Tongue (tissue), 2 donors: ENCODE measurements around the gene CRAT. TPM values are rescaled to one million over a fixed set of nuclear protein-coding genes. Genes with fewer than 3 reads are reported as not detected.
"Not testable (repeated sequence)": the region's sequence is repeated elsewhere in the genome, so short reads cannot be mapped to it uniquely, and the experiment has no call there.

ENCODE experiments used
- DNase-seq: peaks from one replicate; pipeline ENCODE4 v3.0.0-alpha.2; 2015
- total RNA-seq: library from RNA; depleted of rRNA; stranded (reverse); fragments of >200 nt; gene quantifications from one replicate; pipeline ENCODE4 v1.2.3, GENCODE V29; 2014

The CRAT gene
- total RNA-seq, 1 donor from 2014 or later, result 51.5 TPM

DNA sequence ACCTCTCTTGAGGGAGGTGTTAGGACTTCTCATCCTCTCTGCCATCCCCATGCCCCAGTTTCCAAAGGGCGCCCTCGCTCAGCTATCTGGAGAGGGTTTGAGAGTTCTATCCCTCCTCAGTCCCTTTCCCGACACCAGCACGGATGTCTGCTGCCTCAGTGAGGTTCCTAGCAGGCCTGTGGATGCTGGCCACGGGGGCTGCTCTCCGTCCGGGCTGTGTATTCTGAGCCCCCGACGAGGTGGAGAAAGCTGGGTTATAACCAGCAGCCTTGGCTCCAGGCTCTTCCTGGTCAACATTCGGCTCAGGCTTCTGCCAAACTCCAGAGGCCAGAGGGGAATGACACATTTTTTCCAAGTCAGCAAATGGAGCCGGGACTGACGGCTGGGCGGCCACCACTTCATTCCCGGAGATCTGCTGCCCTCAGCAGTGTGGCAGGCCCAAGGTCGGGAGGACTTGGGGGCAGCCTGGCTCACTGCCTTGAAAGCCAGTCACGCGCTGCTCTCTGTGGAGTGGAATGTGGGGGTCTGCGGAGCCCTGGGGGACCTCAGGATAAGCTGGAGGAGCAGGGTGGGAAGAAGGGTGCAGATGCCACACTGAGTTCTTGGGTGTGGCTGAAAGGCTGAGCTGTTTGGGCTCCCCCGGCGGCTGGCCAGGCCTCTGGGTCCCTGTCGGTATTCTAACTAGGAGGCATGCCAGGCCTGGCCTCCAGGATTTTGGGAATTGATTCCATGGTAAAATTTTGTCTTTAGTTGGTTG lies 28.1 kb upstream of the CRAT start:
- DNase-seq, result peak; percentile 53

DNA sequence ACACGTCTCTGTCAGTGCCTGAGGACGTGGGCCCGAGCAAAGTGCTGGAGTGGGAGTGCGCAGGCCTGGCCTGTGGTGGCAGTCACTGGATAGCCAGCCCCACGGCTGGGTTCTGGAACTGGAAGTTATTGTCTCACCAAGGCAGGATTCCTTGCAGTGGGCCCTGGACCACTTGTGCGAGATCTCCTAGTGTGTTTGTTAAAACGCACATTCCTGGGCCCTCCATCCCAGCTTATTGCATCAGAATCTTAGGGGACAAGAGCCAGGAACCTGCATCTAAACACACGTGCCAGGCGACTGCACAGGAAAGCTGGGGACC lies 27.5 kb upstream of the CRAT start:
- no peak for DNase-seq

- no peak for DNase-seq
Observed at GRCh38 chr9:129137292-129138143, 26.9 kb upstream of the CRAT start.

DNA sequence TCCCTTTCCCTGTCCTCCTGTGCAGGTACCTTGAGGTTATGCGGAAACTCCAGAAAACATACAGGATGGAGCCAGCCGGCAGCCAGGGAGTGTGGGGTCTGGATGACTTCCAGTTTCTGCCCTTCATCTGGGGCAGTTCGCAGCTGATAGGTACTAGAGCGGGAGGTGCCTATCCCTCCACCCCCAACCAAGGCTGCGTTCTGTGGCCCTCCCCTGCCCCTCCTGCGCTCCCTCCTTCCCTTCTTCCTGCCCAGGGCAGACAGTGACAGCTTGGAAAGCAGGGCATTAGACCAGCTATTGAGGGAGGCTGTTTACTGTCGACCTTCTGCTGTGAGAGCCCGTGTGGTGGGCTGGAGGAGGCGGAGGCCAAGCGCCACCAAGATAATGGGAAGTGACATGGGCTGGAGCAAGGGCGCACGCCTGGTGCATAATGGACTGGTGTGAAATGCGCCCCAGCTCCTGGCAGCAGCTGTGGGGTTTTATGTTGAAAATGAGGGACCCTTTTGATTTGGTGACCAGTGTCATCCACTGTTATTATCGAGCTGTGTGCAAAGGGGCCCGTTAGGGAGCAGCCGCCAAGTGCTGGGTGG lies 25.9 kb upstream of the CRAT start:
- no peak for DNase-seq

- no peak for DNase-seq
Observed at GRCh38 chr9:129135476-129135875, 24.9 kb upstream of the CRAT start.

GRCh38 chr9:129133082-129133481 lies 22.5 kb upstream of the CRAT start:
- no peak for DNase-seq

DNA sequence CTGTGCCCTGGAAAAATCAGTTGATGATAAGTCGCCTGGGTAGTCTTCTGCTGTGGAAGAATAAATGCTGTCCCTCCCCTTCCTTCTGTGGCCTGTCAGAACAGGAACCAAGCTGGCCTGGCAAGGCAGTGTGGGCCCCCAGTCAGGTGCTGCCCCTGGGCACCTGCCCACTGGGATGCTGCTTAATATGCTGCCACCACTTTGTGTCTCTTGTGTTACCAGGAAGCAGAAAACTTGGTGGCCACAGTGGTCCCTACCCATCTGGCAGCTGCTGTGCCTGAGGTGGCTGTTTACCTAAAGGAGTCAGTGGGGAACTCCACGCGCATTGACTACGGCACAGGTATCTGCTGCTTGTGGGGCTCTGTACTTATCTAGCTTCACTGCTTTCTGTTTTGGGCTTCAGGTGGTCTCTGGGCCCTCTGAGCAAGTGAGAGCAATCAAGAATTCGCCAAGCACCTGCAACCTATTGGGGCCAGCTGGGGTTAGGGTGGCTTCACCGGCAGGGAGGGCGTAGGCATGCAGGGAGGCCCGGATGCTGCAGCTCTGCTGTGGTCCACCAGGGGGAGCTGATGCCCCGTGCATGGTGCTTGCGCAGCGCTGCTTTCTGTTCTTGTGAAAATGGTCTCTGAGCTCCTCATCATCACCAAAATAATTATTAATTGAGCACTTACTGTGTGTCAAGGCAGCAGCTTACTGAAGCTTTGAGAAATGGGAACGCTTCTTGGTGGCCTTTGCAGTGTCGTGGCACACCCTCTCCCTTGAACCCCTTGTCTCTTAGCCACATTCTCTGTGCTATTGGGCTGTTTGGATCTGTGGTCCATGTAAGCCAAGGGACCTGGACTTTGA lies 20.9 kb upstream of the CRAT start:
- peak; percentile 86 for DNase-seq

DNA sequence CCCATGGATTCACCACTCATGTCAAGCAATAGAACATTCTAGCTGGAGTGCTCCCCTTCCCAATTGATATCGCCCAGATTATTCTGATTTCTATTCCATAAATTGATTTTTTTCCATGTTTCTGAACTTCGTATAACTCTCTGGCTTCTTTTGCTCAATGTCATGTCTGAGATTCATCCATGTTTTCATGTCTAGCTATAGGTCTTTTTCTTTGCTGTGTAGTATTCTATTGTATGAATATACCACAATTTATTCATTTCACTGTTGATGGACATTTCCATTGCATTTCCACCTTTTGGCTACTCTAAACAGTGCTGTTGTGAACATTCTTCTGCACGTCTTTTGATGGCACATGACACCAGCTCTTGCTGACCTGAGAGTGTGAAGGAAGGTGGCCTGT lies 20.2 kb upstream of the CRAT start:
- no peak for DNase-seq

- DNase-seq, result not testable (repeated sequence)
Observed at GRCh38 chr9:129130271-129130670, 19.7 kb upstream of the CRAT start.

DNA sequence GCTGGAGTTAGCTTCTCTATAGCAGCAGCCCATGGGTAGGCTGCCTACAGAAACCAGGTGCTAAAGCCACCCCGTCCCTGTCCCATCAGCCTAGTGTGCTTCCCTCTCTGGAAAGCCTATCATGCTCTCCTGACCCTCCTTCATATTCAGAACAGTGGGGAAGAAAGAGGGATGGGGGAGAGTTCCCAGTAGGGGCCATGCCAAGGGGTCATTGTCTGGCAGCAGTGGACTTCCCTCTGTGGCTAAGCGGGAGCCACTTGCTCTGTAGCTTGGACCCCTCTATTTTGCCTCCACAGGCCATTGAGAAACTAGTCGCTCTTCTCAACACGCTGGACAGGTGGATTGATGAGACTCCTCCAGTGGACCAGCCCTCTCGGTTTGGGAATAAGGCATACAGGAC lies 18.1 kb upstream of the CRAT start:
- no peak for DNase-seq

DNA sequence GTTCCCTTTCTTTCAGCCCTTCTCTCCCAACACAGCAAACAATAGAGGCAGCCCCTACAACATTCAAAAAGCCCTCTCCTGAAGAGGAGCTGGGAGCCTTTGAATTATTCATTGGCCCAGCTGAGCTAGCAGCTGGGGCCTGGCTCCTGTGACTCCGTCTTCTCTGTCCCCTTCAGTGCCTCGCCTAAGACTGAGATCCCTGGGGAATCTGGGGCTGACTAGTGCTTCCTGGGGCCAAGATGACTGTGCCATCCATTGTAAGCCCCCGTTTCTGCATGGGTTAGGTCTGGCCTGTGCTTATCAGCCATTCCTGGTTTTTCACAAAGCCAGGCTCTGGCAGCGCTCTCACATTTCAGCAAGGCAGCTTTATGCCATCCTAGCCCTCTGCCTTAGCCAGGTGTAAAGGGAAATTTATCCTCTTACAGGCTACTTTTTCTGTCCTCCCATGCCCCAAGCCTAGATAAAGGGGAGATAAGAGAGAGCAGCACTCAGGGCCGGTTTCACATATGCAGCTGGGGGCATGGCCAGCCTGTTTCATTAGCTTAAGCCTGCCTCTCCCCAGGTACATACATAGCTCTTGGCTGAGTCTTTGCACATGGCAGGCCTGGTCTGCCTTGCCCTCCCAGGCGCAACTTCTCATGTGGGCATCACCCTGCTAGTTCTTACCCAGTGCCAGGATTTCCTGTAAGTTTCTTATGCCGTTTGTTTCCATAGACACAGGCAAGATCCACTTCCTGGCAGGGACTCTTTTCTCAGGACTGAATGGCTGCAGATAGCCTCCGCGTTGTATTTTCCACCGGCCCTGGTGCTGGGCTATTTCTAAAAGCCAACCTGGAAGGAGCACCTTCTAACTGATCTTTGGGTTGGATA lies 16.4 kb upstream of the CRAT start:
- DNase-seq, result no peak

DNA sequence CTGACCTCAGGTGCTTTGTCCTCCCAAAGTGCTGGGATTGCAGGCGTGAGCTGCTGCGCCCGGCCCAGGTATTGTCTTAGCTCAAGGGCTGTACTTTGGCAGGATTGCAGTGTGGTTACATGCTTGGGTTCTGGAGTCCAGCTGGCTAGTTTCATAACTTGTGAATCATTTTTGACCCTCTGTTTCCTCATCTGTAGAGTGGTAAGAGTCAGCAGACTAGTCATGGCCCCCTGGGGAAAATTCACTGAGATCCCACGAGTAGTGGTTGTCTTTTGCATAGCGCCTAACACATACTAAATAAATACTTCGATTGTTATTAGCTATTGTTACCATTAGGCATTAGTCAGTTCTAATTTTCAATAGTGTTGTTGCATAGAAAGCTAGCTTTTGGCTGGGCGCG lies 14.9 kb upstream of the CRAT start:
- DNase-seq, result no peak

DNA sequence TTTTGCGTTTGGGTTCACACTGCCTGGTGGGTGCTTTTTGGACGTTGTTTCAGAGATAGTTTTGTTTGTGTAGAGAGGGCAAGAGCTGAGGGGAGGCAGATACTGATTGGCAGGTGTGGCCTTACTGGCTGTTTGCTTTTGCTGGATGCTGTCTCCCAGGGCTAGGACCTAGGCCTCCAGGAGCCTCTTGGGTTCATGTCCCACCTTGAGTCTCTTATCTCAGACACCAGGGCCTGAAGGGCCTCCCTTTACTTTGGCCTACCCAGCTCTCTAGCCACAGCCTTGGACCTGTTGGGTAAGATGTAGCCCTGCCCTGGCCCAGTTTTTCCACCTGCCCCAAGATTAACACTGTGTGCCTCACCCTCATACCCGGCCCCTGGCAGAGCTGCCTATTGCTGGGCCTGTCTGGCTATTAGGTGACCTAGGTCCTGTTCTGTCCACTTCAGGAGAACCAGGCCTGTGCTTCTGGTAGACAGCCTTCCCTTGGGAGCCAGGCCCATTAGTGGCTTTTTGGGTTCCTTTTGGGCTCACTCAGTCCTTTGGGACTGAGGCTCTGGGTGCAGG lies 14.0 kb upstream of the CRAT start:
- no peak for DNase-seq

GRCh38 chr9:129122976-129123375 lies 12.4 kb upstream of the CRAT start:
- not testable (repeated sequence) for DNase-seq

DNA sequence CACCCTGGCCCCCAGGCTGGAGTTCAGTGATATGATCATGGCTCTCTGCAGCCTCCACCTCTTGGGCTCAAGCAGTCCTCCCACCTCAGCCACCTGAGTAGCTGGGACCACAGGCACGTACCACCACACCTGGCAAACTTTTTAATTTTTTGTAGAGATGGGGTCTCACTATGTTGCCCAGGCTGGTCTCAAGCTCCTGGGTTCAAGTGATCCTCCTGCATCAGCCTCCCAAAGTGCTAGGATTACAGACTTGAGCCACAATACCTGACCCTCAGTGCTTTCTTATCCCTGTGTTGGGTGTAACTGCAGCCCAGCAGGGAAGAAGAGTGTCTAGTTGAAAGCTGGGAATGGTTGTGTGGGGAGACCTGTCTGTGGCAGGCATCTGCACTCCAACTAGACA lies 11.5 kb upstream of the CRAT start:
- DNase-seq, result no peak

- peak; percentile 84 for DNase-seq
Observed at GRCh38 chr9:129121483-129121882, 10.9 kb upstream of the CRAT start.

DNA sequence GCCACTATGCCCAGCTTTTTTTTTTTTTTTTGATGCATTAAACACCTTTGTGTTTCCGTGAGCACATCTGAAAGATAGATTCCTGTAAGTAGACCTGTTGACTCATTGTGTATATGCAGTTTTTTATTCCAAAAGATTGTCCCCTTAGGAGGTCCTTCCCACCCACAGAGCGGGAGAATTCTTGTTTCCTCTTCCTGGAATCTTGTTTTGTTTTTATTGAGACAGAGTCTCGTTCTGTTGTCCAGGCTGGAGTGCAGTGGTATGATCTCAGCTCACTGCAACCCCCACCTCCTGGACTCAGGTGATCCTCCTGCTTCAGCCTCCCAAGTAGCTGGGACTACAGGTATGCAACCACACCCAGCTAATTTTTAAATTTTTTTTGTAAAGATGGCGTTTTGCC lies 8.2 kb upstream of the CRAT start:
- DNase-seq, result no peak

- no peak for DNase-seq
Observed at GRCh38 chr9:129113645-129114304, 3.2 kb upstream of the CRAT start.

- not testable (repeated sequence) for DNase-seq
Observed at GRCh38 chr9:129112526-129112925, 1.9 kb upstream of the CRAT start.

DNA sequence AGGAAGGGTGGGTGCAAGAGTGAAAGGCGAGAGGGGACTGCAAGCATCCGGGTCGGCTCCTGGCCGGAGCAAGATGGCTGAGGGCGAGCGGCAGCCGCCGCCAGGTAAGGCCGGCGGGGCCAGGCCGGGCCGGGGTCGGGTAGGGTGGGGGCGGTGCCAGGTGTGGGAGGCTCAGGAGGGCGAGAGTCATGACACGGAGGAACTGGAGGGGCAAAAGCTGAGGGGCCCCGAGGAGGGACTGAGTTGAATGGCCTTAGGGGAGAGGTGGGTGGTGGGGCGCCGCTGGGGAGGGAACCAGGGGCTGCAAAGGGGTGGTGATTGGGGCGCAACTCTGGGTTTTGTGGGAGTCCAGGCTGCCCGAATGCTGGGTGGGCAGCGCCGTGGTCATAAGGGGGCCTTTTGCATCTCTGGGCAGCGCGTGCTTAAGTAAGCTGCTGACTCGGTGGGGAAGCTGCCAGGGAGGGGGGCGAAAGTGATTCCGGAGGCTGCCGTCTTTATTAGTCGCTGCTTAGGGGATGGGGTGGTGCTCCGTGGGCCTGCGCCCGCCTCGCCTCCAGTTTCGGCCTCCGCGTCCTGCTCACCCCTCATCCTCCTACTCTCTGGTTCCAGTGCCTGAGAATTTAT lies 1.0 kb upstream of the CRAT start:
- DNase-seq, result peak; percentile 63
